Measurements from ENCODE around the gene SLC18B1. TPM values are rescaled to one million over a fixed set of nuclear protein-coding genes. Genes with fewer than 3 reads are reported as not detected.

The SLC18B1 gene
- polyA plus RNA-seq, 2 of the 4 experiments (the other 2 are of a cell fraction): 4.5 to 17.4 TPM

DNA sequence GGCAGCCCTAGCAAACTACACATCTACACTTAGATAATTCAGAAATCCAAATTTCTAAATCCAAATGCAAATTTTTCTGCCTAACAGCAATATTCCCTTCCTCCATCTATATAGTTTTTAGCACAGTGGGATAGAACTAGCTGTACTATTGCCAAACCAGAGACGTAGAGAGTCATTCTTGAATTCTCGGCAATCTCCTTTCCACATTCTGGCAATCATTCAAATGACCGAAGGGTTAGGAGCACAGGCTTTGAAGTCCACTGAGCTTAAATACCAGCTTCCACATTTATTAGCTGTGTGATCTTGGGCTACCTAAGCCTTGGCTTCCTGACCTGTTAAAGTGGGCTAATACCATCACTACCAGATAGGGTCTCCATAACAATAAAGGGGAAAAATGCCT is 12.8 kb upstream of the SLC18B1 start:
- DNase-seq (ENCODE audit: low read depth in 1 of 2, low spot score in 1 of 2): no peak
- WGBS (ENCODE audit: missing lambda C conversion rate): 91% methylated on average over 3 of the region's 3 CpGs
- Histone ChIP-seq H3K9me3 (no peaks in the 10 kb centered on the region; the same call in 2 of the 3 replicates), H3K27ac (no peak overlapping the region), H3K4me3 (no peak overlapping the region), H3K4me1 (peaks cover 4% of the 10 kb centered on the region; the same call in 1 of the 3 replicates), H3K4me2 (no peak overlapping the region)
- POLR2A ChIA-PET: no interaction called here
- ATAC-seq: no peak
- CTCF ChIA-PET: interaction anchor here (0.6 to 5.9 kb wide), 3 partner anchors 12 to 141 kb away, joined by 4 to 29 read pairs (median 4); partner anchors contain the start of gene SLC18B1
- no peak for TF ChIP-seq SMC3 (IDR thresholded peaks at IDR 0.05)
- TF ChIP-seq MAFK (IDR thresholded peaks at IDR 0.05; ENCODE audit: partially characterized antibody): no peak
- no peak for TF ChIP-seq CHD2 (IDR thresholded peaks at IDR 0.05; ENCODE audit: low read length, partially characterized antibody)
- no peak for FAIRE-seq

- Histone ChIP-seq H3K4me1 (no peaks in the 10 kb centered on the region), H3K9me3 (peaks cover 13% of the 10 kb centered on the region; the same call in 2 of the 3 replicates), H3K4me2 (no peak overlapping the region), H3K4me3 (no peak overlapping the region), H3K27ac (no peak overlapping the region)
- DNase-seq (ENCODE audit: low read depth in 1 of 2, low spot score in 1 of 2): no peak
- no peak for TF ChIP-seq MYC (IDR thresholded peaks at IDR 0.05; ENCODE audit: borderline replicate concordance, low read length)
- TF ChIP-seq, protein P1, sequence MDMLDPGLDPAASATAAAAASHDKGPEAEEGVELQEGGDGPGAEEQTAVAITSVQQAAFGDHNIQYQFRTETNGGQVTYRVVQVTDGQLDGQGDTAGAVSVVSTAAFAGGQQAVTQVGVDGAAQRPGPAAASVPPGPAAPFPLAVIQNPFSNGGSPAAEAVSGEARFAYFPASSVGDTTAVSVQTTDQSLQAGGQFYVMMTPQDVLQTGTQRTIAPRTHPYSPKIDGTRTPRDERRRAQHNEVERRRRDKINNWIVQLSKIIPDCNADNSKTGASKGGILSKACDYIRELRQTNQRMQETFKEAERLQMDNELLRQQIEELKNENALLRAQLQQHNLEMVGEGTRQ (IDR thresholded peaks at IDR 0.05): no peak
- TF ChIP-seq, protein P2, sequence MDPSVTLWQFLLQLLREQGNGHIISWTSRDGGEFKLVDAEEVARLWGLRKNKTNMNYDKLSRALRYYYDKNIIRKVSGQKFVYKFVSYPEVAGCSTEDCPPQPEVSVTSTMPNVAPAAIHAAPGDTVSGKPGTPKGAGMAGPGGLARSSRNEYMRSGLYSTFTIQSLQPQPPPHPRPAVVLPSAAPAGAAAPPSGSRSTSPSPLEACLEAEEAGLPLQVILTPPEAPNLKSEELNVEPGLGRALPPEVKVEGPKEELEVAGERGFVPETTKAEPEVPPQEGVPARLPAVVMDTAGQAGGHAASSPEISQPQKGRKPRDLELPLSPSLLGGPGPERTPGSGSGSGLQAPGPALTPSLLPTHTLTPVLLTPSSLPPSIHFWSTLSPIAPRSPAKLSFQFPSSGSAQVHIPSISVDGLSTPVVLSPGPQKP (IDR thresholded peaks at IDR 0.05; ENCODE audit: low read depth, low read length): no peak
- no peak for TF ChIP-seq JUN (IDR thresholded peaks at IDR 0.05)
- no peak for TF ChIP-seq ZSCAN20 (CRISPR knock-in tag; IDR thresholded peaks at IDR 0.05)
- TF ChIP-seq CHD2 (IDR thresholded peaks at IDR 0.05; ENCODE audit: low read length, partially characterized antibody): no peak
- no peak for TF ChIP-seq EP300 (IDR thresholded peaks at IDR 0.05)
- no peak for TF ChIP-seq POLR2A (IDR thresholded peaks at IDR 0.05; ENCODE audit: low read length)
- ChIA-PET POLR2A (interaction anchor here (1.8 kb wide), 1 partner anchor 9 kb away, joined by 5 read pairs; the partner anchor contains the start of gene RPS12), CTCF (interaction anchor here (0.6 to 3.8 kb wide), 2 partner anchors 18 to 136 kb away, joined by 3 to 21 read pairs; no protein-coding TSS in a partner anchor)
- ATAC-seq: no peak
- 26% methylated on average over 2 of the region's 2 CpGs for WGBS (ENCODE audit: missing lambda C conversion rate)
- FAIRE-seq: no peak
Observed at GRCh38 chr6:132805548-132805947, 7.1 kb upstream of the SLC18B1 start.

- WGBS (ENCODE audit: missing lambda C conversion rate): 100% methylated on average over 1 of the region's 1 CpG
- peaks cover 13% of the 10 kb centered on the region; the same call in 2 of the 3 replicates for H3K9me3 ChIP-seq
- DNase-seq (ENCODE audit: low read depth in 1 of 2, low spot score in 1 of 2) (no peak), ATAC-seq (no peak), FAIRE-seq (no peak)
- no peaks in the 10 kb centered on the region for H3K4me1 ChIP-seq
- ChIA-PET CTCF (interaction anchor here (3.8 kb wide), 1 partner anchor 135 kb away, joined by 21 read pairs; no protein-coding TSS in a partner anchor), POLR2A (interaction anchor here (1.8 kb wide), 1 partner anchor 10 kb away, joined by 5 read pairs; the partner anchor contains the start of gene RPS12)
- H3K4me3 ChIP-seq: no peak overlapping the region
- TF ChIP-seq KDM1A (IDR thresholded peaks at IDR 0.05; ENCODE audit: low read depth) (no peak), RARB (CRISPR knock-in tag; IDR thresholded peaks at IDR 0.05) (no peak), CHD2 (IDR thresholded peaks at IDR 0.05; ENCODE audit: low read length, partially characterized antibody) (no peak), ESRRA (IDR thresholded peaks at IDR 0.05; ENCODE audit: borderline replicate concordance, low read length) (no peak), NPAS2 (CRISPR knock-in tag; IDR thresholded peaks at IDR 0.05; ENCODE audit: borderline replicate concordance) (no peak), ZSCAN20 (CRISPR knock-in tag; IDR thresholded peaks at IDR 0.05) (no peak), RNF2 (IDR thresholded peaks at IDR 0.05; ENCODE audit: borderline replicate concordance, low read depth) (no peak), MAFK (IDR thresholded peaks at IDR 0.05; ENCODE audit: partially characterized antibody) (no peak), PHF8 (IDR thresholded peaks at IDR 0.05; ENCODE audit: borderline replicate concordance, low read depth) (no peak), NFE2L2 (conservative IDR thresholded peaks at IDR 0.05; ENCODE audit: low read length) (no peak)
- TF ChIP-seq, protein P3, sequence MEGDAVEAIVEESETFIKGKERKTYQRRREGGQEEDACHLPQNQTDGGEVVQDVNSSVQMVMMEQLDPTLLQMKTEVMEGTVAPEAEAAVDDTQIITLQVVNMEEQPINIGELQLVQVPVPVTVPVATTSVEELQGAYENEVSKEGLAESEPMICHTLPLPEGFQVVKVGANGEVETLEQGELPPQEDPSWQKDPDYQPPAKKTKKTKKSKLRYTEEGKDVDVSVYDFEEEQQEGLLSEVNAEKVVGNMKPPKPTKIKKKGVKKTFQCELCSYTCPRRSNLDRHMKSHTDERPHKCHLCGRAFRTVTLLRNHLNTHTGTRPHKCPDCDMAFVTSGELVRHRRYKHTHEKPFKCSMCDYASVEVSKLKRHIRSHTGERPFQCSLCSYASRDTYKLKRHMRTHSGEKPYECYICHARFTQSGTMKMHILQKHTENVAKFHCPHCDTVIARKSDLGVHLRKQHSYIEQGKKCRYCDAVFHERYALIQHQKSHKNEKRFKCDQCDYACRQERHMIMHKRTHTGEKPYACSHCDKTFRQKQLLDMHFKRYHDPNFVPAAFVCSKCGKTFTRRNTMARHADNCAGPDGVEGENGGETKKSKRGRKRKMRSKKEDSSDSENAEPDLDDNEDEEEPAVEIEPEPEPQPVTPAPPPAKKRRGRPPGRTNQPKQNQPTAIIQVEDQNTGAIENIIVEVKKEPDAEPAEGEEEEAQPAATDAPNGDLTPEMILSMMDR (IDR thresholded peaks at IDR 0.05): no peak
- H3K27ac ChIP-seq: no peak overlapping the region
- no peak overlapping the region for H3K4me2 ChIP-seq
Observed at GRCh38 chr6:132804251-132804650, 5.8 kb upstream of the SLC18B1 start.

Measured in A549 (cell line).